Tibial artery (tissue), 4 donors: ENCODE measurements around the gene ZNF74.

ENCODE experiments used
- DNase-seq, 2 donors: peaks; one replicate each; pipeline ENCODE4 v3.0.0-alpha.2; 2019
- H3K27ac ChIP-seq, 2 donors: fragments of 200-600 bp; sonication (generic) in 1 of 2; 1 replicate in 1 of 2; 2 replicates in 1 of 2; pipeline ENCODE4 v1.5.1; 2018 to 2019; ENCODE audit warnings: mild to moderate bottlenecking in 1 of 2
- H3K27me3 ChIP-seq, 2 donors: fragments of 200-600 bp; sonication (generic) in 1 of 2; one replicate each; pipeline versions ENCODE4 v1.5.1 to v1.6.0; 2016 to 2019
- H3K36me3 ChIP-seq, 3 donors: fragments of 200-600 bp; sonication (generic) in 2 of 3; one replicate each; pipeline ENCODE4 v1.5.1; 2016 to 2019; ENCODE audit warnings: mild to moderate bottlenecking in 2 of 3
- H3K4me1 ChIP-seq, 4 donors: fragments of 200-600 bp; sonication (generic) in 2 of 4; 1 replicate in 3 of 4; 2 replicates in 1 of 4; pipeline ENCODE4 v1.5.1; 2016 to 2019
- H3K4me3 ChIP-seq, 2 donors: fragments of 200-600 bp; sonication (generic) in 1 of 2; 1 replicate in 1 of 2; 2 replicates in 1 of 2; pipeline ENCODE4 v1.5.1; 2018 to 2019; ENCODE audit warnings: mild to moderate bottlenecking in 2 of 2
- H3K9me3 ChIP-seq, 3 donors: fragments of 200-600 bp; sonication (generic) in 1 of 3; one replicate each; pipeline ENCODE4 v1.5.1; 2016 to 2019
- intact Hi-C: fragments of 100-400 bp; cut with DNase I; formaldehyde crosslinking; loops from one replicate; pipeline ENCODE4 v1.15.0; 2023; ENCODE audit warnings: low total_unique reads
- TF ChIP-seq, protein P1 (sequence below), 2 experiments: fragments of 200-600 bp in 1 of 2; fragments of 450-650 bp in 1 of 2; IDR thresholded peaks; one replicate each; pipeline ENCODE4 v1.5.1; 2017 to 2019; ENCODE audit warnings: antibody characterized with exemption in 2 of 2, mild to moderate bottlenecking in 1 of 2, moderate library complexity in 1 of 2

Gene ZNF74

DNA sequence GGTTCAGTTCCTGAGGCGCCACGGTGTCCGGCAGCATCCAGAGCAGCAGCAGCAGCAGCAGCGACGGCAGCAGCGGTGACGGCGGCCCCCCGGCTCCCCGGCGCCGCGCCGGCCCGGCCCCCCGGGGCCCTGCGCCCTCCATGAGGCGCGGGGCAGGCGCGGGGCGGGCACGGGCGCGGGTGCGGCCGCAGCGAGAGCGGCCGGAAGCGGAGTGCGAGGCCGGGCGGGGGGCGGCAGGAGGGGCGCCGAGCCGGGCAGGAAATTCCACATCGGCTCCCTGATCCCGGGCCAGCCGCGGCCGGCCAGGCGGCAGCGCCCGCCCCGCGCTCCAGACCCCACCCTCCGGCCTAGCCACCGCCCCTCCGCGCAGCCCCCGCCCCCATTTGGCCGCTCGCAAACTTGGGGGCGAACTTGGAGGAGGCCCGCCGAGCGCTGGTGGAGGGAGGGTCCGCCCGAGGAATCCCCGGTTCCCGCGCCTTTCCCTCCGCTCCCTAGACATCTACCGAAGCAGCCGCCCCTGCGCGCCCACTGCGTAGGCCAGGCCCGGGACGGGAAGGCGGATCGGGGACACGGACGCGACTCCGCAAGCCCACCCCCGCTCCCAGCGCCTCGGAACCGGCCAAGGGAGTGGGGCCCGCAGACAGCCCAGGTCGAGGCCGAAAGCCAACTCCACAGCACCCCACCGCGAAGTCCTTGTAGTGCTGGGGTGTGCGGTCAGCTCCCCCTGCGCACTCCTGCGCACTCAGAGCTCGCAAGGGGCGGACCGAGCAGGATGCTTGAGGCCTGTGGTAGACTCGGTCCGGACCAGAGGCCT lies 43.9 kb downstream of the ZNF74 start, which contains the start of gene SCARF2:
SCARF2 (minus strand) TSS at position 213 of the 814 bp plus-strand sequence; CDS start at position 142, 71 bp downstream.
- no peaks in the 10 kb centered on the region for H3K27me3 ChIP-seq
- no peaks in the 10 kb centered on the region for H3K9me3 ChIP-seq
- H3K27ac ChIP-seq = peak within 1 kb of the TSS; percentile 94 to 96
- intact Hi-C loops = loop anchor here (5.0 kb wide), 1 partner anchor 59 kb away; the partner anchor contains the start of gene KLHL22
- H3K4me3 ChIP-seq = peak within 1 kb of the TSS; percentile 78 to 89
- H3K4me1 ChIP-seq = peaks cover 0 to 46% (median 25%) of the 10 kb centered on the region in 4 donors
- peak in 1 of 2 donors; percentile 83 for DNase-seq
- TF ChIP-seq, protein P1, sequence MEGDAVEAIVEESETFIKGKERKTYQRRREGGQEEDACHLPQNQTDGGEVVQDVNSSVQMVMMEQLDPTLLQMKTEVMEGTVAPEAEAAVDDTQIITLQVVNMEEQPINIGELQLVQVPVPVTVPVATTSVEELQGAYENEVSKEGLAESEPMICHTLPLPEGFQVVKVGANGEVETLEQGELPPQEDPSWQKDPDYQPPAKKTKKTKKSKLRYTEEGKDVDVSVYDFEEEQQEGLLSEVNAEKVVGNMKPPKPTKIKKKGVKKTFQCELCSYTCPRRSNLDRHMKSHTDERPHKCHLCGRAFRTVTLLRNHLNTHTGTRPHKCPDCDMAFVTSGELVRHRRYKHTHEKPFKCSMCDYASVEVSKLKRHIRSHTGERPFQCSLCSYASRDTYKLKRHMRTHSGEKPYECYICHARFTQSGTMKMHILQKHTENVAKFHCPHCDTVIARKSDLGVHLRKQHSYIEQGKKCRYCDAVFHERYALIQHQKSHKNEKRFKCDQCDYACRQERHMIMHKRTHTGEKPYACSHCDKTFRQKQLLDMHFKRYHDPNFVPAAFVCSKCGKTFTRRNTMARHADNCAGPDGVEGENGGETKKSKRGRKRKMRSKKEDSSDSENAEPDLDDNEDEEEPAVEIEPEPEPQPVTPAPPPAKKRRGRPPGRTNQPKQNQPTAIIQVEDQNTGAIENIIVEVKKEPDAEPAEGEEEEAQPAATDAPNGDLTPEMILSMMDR (IDR thresholded peaks at IDR 0.05) = no peak
- peaks cover 0 to 16% (median 0%) of the 10 kb centered on the region in 3 donors for H3K36me3 ChIP-seq

DNA sequence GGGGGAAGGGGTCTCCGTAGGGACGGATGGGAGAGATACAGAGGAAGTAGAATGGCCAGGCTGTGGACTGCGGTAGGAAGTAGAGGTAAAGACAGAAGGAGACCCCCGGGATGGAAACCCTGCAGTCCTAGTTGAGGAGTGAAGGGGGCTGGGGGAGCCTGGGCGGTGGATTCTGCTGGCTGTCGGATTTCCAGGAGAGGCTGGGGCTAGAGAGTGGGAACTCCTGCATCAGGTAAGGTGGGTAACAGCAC lies 44.4 kb downstream of the ZNF74 start:
- intact Hi-C loops = loop anchor here (5.0 kb wide), 1 partner anchor 59 kb away; the partner anchor contains the start of gene KLHL22
- Histone ChIP-seq H3K36me3 (peaks cover 0 to 22% (median 0%) of the 10 kb centered on the region in 3 donors), H3K27ac (peak overlapping the region; percentile 94 to 96), H3K27me3 (no peaks in the 10 kb centered on the region), H3K4me3 (peak overlapping the region; percentile 78 to 89), H3K9me3 (no peaks in the 10 kb centered on the region), H3K4me1 (peaks cover 0 to 46% (median 25%) of the 10 kb centered on the region in 4 donors)
- no peak for DNase-seq
- TF ChIP-seq, protein P1 (IDR thresholded peaks at IDR 0.05) = no peak

DNA sequence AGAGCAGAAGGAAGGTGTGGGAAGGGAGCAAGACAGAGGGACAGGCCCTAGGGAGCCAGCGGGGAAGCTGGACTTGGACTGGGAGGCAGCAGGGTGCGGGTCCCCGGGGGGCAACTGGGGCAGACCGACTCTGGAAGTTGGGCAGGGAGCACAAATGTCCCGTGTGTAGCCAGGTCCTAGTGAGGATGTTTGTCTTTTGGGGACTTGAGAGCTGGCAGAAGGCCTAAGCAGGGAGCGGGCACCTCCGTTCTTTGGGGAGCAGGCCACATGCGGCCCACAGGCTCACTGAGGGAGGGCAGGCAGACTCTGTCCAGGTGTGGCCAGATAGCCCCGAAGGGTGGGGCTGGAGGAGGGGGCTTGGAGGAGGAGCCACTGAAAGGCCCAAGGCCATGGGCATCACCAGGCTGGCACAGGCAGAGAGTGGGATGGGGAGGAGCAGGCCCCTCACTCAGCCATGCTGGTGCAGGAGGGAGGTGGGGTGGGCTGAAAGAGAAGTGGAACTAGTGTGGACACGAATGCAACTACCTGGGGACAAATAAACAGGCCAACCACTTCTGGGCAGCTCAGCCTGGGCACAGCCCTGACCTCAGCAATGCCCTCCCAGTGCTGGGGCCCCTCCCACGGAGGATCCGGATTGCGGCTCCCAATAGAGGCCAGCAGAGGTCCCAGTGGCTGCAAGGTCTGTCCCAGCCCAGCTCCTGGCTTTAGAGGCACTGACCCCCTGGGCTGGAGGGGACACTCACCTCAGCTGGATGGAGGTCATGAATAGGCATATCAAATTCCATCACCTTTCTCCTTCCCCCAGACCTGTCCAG lies 44.9 kb downstream of the ZNF74 start:
- Histone ChIP-seq H3K4me1 (peaks cover 0 to 46% (median 25%) of the 10 kb centered on the region in 4 donors), H3K27ac (peak overlapping the region; percentile 94 to 96), H3K9me3 (no peaks in the 10 kb centered on the region), H3K27me3 (no peaks in the 10 kb centered on the region), H3K4me3 (peak overlapping the region; percentile 78 to 89), H3K36me3 (peaks cover 0 to 27% (median 0%) of the 10 kb centered on the region in 3 donors)
- peak in 1 of 2 donors; percentile 78 for DNase-seq
- TF ChIP-seq, protein P1 (IDR thresholded peaks at IDR 0.05) = peak; percentile 25 to 34
- intact Hi-C loops = loop anchor here (5.0 kb wide), 1 partner anchor 58 kb away; the partner anchor contains the start of gene KLHL22

DNA sequence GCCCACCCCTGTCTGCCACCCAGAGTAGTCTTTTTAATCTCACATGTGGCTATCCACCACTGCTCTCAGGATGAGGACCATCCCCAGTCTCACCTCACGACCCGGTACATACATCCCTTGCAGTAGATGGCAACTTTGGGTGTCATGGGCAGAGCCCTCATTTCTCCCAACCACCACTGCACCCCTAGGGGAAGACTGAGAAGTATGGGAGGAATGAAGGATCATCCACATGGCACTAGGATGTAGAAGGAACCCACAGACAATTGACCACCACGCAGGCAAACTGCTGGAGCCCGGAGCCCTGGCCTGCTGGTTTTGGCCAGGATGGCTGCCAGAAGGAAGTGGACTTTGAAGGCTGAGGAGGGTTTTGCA lies 45.6 kb downstream of the ZNF74 start:
- intact Hi-C loops = loop anchor here (5.0 kb wide), 1 partner anchor 58 kb away; the partner anchor contains the start of gene KLHL22
- H3K9me3 ChIP-seq = no peaks in the 10 kb centered on the region
- TF ChIP-seq, protein P1 (IDR thresholded peaks at IDR 0.05) = no peak
- DNase-seq = peak in 1 of 2 donors; percentile 48
- H3K27me3 ChIP-seq = no peaks in the 10 kb centered on the region
- H3K27ac ChIP-seq = peak overlapping the region; percentile 94 to 96
- peaks cover 0 to 43% (median 25%) of the 10 kb centered on the region in 4 donors for H3K4me1 ChIP-seq
- peaks cover 1 to 33% (median 6%) of the 10 kb centered on the region in 3 donors for H3K36me3 ChIP-seq
- H3K4me3 ChIP-seq = no peak overlapping the region

DNA sequence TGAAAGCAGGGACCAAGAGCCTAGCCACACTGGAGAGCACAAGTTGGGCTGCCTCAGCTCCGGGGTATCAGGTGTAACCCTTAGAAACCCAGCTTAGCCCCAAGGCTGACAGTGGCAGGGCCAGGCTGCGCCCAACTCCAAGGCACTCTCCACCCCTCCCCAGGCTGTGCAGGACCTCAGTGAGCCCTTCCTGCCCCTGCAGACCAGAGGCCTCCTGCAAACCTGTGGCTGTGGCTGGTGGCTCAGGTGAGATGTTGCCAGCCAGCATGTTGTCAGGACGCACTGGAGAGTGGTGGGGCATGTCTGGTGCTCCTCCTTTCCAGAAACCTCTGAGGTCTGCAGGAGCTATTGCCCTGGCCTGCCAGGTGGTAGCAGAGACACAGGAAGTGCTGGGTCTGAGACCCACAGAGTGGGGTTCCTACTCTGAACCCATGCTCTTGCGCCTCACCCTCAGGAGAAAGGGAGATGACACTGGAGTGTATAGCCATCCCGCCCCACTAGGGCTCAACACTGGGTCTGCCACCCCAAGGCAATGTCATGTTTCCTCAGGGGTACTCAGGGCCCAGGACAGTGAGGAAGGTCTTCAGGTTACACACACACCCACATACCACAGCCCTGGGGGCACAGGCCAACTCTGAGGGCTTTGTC lies 46.1 kb downstream of the ZNF74 start:
- TF ChIP-seq, protein P1 (IDR thresholded peaks at IDR 0.05) = no peak
- Histone ChIP-seq H3K4me1 (peaks cover 0 to 38% (median 23%) of the 10 kb centered on the region in 4 donors), H3K27ac (peak overlapping the region in 1 of 2 donors; percentile 94), H3K4me3 (no peak overlapping the region), H3K36me3 (peaks cover 3 to 39% (median 10%) of the 10 kb centered on the region in 3 donors), H3K9me3 (no peaks in the 10 kb centered on the region), H3K27me3 (no peaks in the 10 kb centered on the region)
- intact Hi-C loops = loop anchor here (5.0 kb wide), 1 partner anchor 57 kb away; the partner anchor contains the start of gene KLHL22
- peak in 1 of 2 donors; percentile 60 for DNase-seq
